ENCODE results near the gene ART1. TPM values are rescaled to one million over a fixed set of nuclear protein-coding genes. Genes with fewer than 3 reads are reported as not detected.
"Not testable (repeated sequence)": the region's sequence is repeated elsewhere in the genome, so short reads cannot be mapped to it uniquely, and the experiment has no call there.

ART1 gene
- total and polyA plus RNA-seq, 2 donors (not counting 1 experiment from before 2014, with no cell fraction given), result not detected

DNA sequence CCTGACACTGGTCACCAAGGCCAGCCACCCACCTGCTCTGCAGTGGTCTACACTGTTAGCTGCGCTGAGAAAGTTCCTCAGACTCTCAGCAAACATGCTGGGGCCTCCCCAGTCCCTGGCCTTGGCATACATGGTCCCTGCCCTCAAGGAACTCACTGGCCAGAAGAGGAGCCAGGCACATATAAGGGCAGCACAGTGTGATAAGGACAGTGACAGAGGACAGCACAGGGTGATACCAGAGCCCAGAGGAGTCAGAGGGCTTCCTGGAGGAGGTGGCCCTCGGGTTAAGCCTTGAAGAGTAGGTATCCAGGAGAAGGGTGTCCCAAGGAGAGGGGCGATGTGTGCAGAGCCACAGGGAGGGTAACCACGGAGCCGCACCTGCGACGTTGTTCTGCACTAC lies 624 bp downstream of the ART1 start:
- no peak for ATAC-seq (ENCODE audit: low read depth)
- H3K4me3 ChIP-seq (ENCODE audit: control extremely low read depth in 1 of 5, extremely low read depth in 1 of 5, insufficient read depth in 1 of 5, low read depth in 2 of 5, low read length in 4 of 5), result no peak overlapping the region
- CTCF ChIA-PET, result no interaction called here
- H2AFZ ChIP-seq (ENCODE audit: insufficient read depth, low read depth, low read length, poor library complexity, severe bottlenecking), result no peak overlapping the region
- H3K9ac ChIP-seq (ENCODE audit: low read length), result no peak overlapping the region
- no peak overlapping the region for H3K4me2 ChIP-seq (replicated peaks; ENCODE audit: low read depth, low read length, poor library complexity, severe bottlenecking)
- 90% methylated on average over 7 of the region's 7 CpGs for WGBS (ENCODE audit: insufficient coverage)
- intact Hi-C loops (cut with micrococcal nuclease), result no loop called here
- no peak for TF ChIP-seq EZH2 (IDR thresholded peaks at IDR 0.05; ENCODE audit: borderline replicate concordance, insufficient read depth, low read depth, low read length, poor library complexity, severe bottlenecking)
- TF ChIP-seq, protein P1, sequence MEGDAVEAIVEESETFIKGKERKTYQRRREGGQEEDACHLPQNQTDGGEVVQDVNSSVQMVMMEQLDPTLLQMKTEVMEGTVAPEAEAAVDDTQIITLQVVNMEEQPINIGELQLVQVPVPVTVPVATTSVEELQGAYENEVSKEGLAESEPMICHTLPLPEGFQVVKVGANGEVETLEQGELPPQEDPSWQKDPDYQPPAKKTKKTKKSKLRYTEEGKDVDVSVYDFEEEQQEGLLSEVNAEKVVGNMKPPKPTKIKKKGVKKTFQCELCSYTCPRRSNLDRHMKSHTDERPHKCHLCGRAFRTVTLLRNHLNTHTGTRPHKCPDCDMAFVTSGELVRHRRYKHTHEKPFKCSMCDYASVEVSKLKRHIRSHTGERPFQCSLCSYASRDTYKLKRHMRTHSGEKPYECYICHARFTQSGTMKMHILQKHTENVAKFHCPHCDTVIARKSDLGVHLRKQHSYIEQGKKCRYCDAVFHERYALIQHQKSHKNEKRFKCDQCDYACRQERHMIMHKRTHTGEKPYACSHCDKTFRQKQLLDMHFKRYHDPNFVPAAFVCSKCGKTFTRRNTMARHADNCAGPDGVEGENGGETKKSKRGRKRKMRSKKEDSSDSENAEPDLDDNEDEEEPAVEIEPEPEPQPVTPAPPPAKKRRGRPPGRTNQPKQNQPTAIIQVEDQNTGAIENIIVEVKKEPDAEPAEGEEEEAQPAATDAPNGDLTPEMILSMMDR (IDR thresholded peaks at IDR 0.05), result no peak
- peaks cover 0 to 37% (median 13%) of the 10 kb centered on the region in 4 experiments for H3K27me3 ChIP-seq (replicated peaks in 1 of 4; ENCODE audit: control extremely low read depth in 1 of 4, control insufficient read depth in 3 of 4, insufficient read depth in 4 of 4, low read length in 3 of 4)
- Mint-ChIP-seq H3K4me1 (peaks cover 10% of the 10 kb centered on the region), H3K9me3 (ENCODE audit: insufficient read depth) (no peaks in the 10 kb centered on the region), H3K27me3 (peaks cover 64% of the 10 kb centered on the region), H3K27ac (no peak overlapping the region), H3K4me3 (no peak overlapping the region)
- POLR2A ChIA-PET, result no interaction called here
- no peaks in the 10 kb centered on the region for H3K36me3 ChIP-seq (replicated peaks in 1 of 2; ENCODE audit: control extremely low read depth in 1 of 2, control insufficient read depth in 1 of 2, extremely low read depth in 1 of 2, insufficient read depth in 2 of 2, low read length in 1 of 2)
- peaks cover 10 to 14% of the 10 kb centered on the region in 2 donors for H3K4me1 ChIP-seq (ENCODE audit: control insufficient read depth in 2 of 2, insufficient read depth in 2 of 2, low read length in 2 of 2)
- DNase-seq, result no peak
- H3K79me2 ChIP-seq (ENCODE audit: control insufficient read depth, insufficient read depth, low read length), result no peaks in the 10 kb centered on the region
- H3K9me3 ChIP-seq (ENCODE audit: control extremely low read depth in 1 of 3, control insufficient read depth in 2 of 3, insufficient read depth in 1 of 3, low read length in 2 of 3), result peaks cover 0 to 12% (median 0%) of the 10 kb centered on the region in 3 donors
- no peaks in the 10 kb centered on the region for H4K20me1 ChIP-seq (ENCODE audit: control insufficient read depth, insufficient read depth, low read length, poor library complexity, severe bottlenecking)
- H3K27ac ChIP-seq (ENCODE audit: low read length in 2 of 2), result no peak overlapping the region

DNA sequence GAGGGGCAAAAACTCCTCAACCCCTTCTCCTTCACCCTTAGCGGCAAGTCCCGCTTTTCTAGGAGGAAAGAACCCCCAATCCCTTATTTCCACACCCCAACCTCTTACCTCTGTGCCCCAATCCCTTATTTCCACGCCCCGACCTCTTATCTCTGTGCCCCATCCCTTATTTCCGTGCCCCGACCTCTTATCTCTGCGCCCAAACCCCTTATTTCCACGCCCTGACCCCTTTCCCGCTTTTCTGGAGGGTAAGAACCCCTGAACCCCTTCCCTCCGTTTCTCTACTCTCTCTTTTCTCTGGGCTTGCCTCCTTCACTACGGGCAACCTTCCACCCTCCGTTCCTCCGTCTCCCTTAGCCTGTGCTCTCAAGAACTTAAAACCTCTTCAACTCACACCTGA lies 3.9 kb downstream of the ART1 start:
- peaks cover 0 to 11% (median 2%) of the 10 kb centered on the region in 4 experiments for H3K27me3 ChIP-seq (replicated peaks in 1 of 4; ENCODE audit: control extremely low read depth in 1 of 4, control insufficient read depth in 3 of 4, insufficient read depth in 4 of 4, low read length in 3 of 4)
- H3K27me3 Mint-ChIP-seq, result peaks cover 50% of the 10 kb centered on the region
- H3K79me2 ChIP-seq (ENCODE audit: control insufficient read depth, insufficient read depth, low read length); H3K9ac ChIP-seq (ENCODE audit: low read length); H3K36me3 ChIP-seq (replicated peaks in 1 of 2; ENCODE audit: control extremely low read depth in 1 of 2, control insufficient read depth in 1 of 2, extremely low read depth in 1 of 2, insufficient read depth in 2 of 2, low read length in 1 of 2); H3K27ac ChIP-seq (ENCODE audit: low read length in 2 of 2); H3K9me3 ChIP-seq (ENCODE audit: control extremely low read depth in 1 of 3, control insufficient read depth in 2 of 3, insufficient read depth in 1 of 3, low read length in 2 of 3); ATAC-seq (ENCODE audit: low read depth); H3K27ac Mint-ChIP-seq; CTCF ChIA-PET; POLR2A ChIA-PET; H2AFZ ChIP-seq (ENCODE audit: insufficient read depth, low read depth, low read length, poor library complexity, severe bottlenecking); H3K4me1 Mint-ChIP-seq; H4K20me1 ChIP-seq (ENCODE audit: control insufficient read depth, insufficient read depth, low read length, poor library complexity, severe bottlenecking); H3K4me3 Mint-ChIP-seq; DNase-seq; H3K9me3 Mint-ChIP-seq (ENCODE audit: insufficient read depth); H3K4me1 ChIP-seq (ENCODE audit: control insufficient read depth in 2 of 2, insufficient read depth in 2 of 2, low read length in 2 of 2); intact Hi-C loops (cut with micrococcal nuclease); H3K4me2 ChIP-seq (replicated peaks; ENCODE audit: low read depth, low read length, poor library complexity, severe bottlenecking); H3K4me3 ChIP-seq (ENCODE audit: control extremely low read depth in 1 of 5, extremely low read depth in 1 of 5, insufficient read depth in 1 of 5, low read depth in 2 of 5, low read length in 4 of 5): not testable (repeated sequence)
- 91% methylated on average over 13 of the region's 13 CpGs for WGBS (ENCODE audit: insufficient coverage)

DNA sequence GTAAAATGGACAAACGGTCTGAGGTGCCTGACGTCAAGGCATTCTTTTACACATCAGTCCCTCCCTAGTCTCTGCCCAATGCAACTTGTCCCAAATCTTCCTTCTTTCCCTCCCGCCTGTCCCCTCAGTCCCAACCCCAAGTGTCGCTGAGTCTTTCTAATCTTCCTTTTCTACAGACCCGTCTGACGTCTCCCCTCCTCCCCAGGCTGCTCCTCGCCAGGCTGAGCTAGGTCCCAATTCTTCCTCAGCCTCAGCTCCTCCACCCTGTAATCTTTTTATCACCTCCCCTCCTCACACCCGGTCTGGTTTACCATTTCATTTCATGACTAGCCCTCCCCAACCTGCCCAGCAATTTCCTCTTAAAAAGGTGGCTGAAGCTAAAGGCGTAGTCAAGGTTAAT lies 4.4 kb downstream of the ART1 start:
- H3K4me2 ChIP-seq (replicated peaks; ENCODE audit: low read depth, low read length, poor library complexity, severe bottlenecking); intact Hi-C loops (cut with micrococcal nuclease); POLR2A ChIA-PET; H3K9me3 Mint-ChIP-seq (ENCODE audit: insufficient read depth); H3K27ac ChIP-seq (ENCODE audit: low read length in 2 of 2); H3K4me3 ChIP-seq (ENCODE audit: control extremely low read depth in 1 of 5, extremely low read depth in 1 of 5, insufficient read depth in 1 of 5, low read depth in 2 of 5, low read length in 4 of 5); CTCF ChIA-PET; H3K9me3 ChIP-seq (ENCODE audit: control extremely low read depth in 1 of 3, control insufficient read depth in 2 of 3, insufficient read depth in 1 of 3, low read length in 2 of 3); H4K20me1 ChIP-seq (ENCODE audit: control insufficient read depth, insufficient read depth, low read length, poor library complexity, severe bottlenecking); H3K27me3 ChIP-seq (replicated peaks in 1 of 4; ENCODE audit: control extremely low read depth in 1 of 4, control insufficient read depth in 3 of 4, insufficient read depth in 4 of 4, low read length in 3 of 4); ATAC-seq (ENCODE audit: low read depth); H3K4me1 Mint-ChIP-seq; DNase-seq; H3K36me3 ChIP-seq (replicated peaks in 1 of 2; ENCODE audit: control extremely low read depth in 1 of 2, control insufficient read depth in 1 of 2, extremely low read depth in 1 of 2, insufficient read depth in 2 of 2, low read length in 1 of 2); H3K9ac ChIP-seq (ENCODE audit: low read length); H3K79me2 ChIP-seq (ENCODE audit: control insufficient read depth, insufficient read depth, low read length); H3K4me1 ChIP-seq (ENCODE audit: control insufficient read depth in 2 of 2, insufficient read depth in 2 of 2, low read length in 2 of 2); H2AFZ ChIP-seq (ENCODE audit: insufficient read depth, low read depth, low read length, poor library complexity, severe bottlenecking); H3K27ac Mint-ChIP-seq; H3K4me3 Mint-ChIP-seq: not testable (repeated sequence)
- peaks cover 46% of the 10 kb centered on the region for H3K27me3 Mint-ChIP-seq
- WGBS (ENCODE audit: insufficient coverage), result 59% methylated on average over 9 of the region's 9 CpGs

Measured in B cell (primary cell).